GM23338 (cell line): ENCODE results near the gene MPHOSPH6. TPM values are rescaled to one million over a fixed set of nuclear protein-coding genes. Genes with fewer than 3 reads are reported as not detected.

Experiments used
- ATAC-seq: fragments of 200-7000 bp; cut with Tn5 transposase; 3 replicates; pipeline ENCODE4 v1.9.1; 2020
- DNase-seq: peaks from one replicate; pipeline ENCODE4 v3.0.0-alpha.2; 2015; ENCODE audit warnings: low spot score
- H2AFZ ChIP-seq: fragments of 200-600 bp; sonication (generic); 2 replicates; pipeline ENCODE4 v1.8.0; 2016; ENCODE audit warnings: antibody characterized with exemption, mild to moderate bottlenecking, moderate library complexity
- H3F3A ChIP-seq: fragments of 200-600 bp; sonication (generic); replicated peaks from 2 replicates; pipeline ENCODE4 v1.8.0; 2017; ENCODE audit warnings: antibody characterized with exemption, mixed run types, low read depth
- H3K27ac ChIP-seq: fragments of 200-600 bp; sonication (generic); 2 replicates; pipeline ENCODE4 v1.6.1; 2016; ENCODE audit warnings: low read depth
- H3K27me3 ChIP-seq: fragments of 200-600 bp; sonication (generic); 2 replicates; pipeline ENCODE4 v1.8.0; 2016; ENCODE audit warnings: mild to moderate bottlenecking, mixed run types, moderate library complexity; ENCODE audit not compliant: insufficient read depth
- H3K36me3 ChIP-seq: fragments of 200-600 bp; sonication (generic); 2 replicates; pipeline ENCODE4 v1.8.0; 2016; ENCODE audit warnings: mild to moderate bottlenecking; ENCODE audit not compliant: insufficient read depth
- H3K4me1 ChIP-seq: fragments of 200-600 bp; sonication (generic); 2 replicates; pipeline ENCODE4 v1.8.0; 2016; ENCODE audit warnings: mild to moderate bottlenecking, moderate library complexity; ENCODE audit not compliant: insufficient read depth
- H3K4me2 ChIP-seq: fragments of 200-600 bp; sonication (generic); 2 replicates; pipeline ENCODE4 v1.7.1; 2017; ENCODE audit warnings: mixed run types
- H3K4me3 ChIP-seq: fragments of 200-600 bp; sonication (generic); 2 replicates; pipeline ENCODE4 v1.6.1; 2016; ENCODE audit warnings: mixed run types
- H3K79me2 ChIP-seq: fragments of 200-600 bp; sonication (generic); replicated peaks from 2 replicates; pipeline ENCODE4 v1.8.0; 2017; ENCODE audit warnings: mild to moderate bottlenecking; ENCODE audit not compliant: insufficient read depth
- H3K9me2 ChIP-seq: fragments of 200-600 bp; sonication (generic); 2 replicates; pipeline ENCODE4 v1.8.0; 2017; ENCODE audit not compliant: insufficient read depth
- H4K20me1 ChIP-seq: fragments of 200-600 bp; sonication (generic); replicated peaks from 2 replicates; pipeline ENCODE4 v1.8.0; 2017; ENCODE audit warnings: mild to moderate bottlenecking; ENCODE audit not compliant: insufficient read depth
- H3K27ac Mint-ChIP-seq: 2 replicates; pipeline ENCODE4 v1.8.0; 2020; ENCODE audit warnings: inconsistent platforms, mild to moderate bottlenecking, moderate library complexity, mixed read lengths
- H3K27me3 Mint-ChIP-seq: 3 replicates; pipeline ENCODE4 v1.8.0; 2022; ENCODE audit warnings: low read depth, mild to moderate bottlenecking, moderate library complexity, mixed read lengths, inconsistent platforms; ENCODE audit not compliant: insufficient read depth, poor library complexity
- H3K36me3 Mint-ChIP-seq: 3 replicates; pipeline ENCODE4 v1.8.0; 2021; ENCODE audit warnings: low read depth, mild to moderate bottlenecking, inconsistent platforms, moderate library complexity, mixed read lengths
- H3K4me1 Mint-ChIP-seq: 3 replicates; pipeline ENCODE4 v1.8.0; 2020; ENCODE audit warnings: mild to moderate bottlenecking, inconsistent platforms, mixed read lengths
- H3K4me3 Mint-ChIP-seq: 3 replicates; pipeline ENCODE4 v1.8.0; 2021; ENCODE audit warnings: moderate library complexity, mild to moderate bottlenecking, inconsistent platforms, mixed read lengths
- H3K9me3 Mint-ChIP-seq: 3 replicates; pipeline ENCODE4 v1.8.0; 2020; ENCODE audit warnings: moderate library complexity, mild to moderate bottlenecking, inconsistent platforms, mixed read lengths
- CREB1 ChIP-seq: fragments of 250-450 bp; sonication (Bioruptor Pico); IDR thresholded peaks from 2 replicates; pipeline ENCODE4 v1.5.0; 2020; ENCODE audit warnings: low read depth, mild to moderate bottlenecking, moderate library complexity
- EZH2 ChIP-seq: fragments of 200-600 bp; sonication (generic); IDR thresholded peaks from one replicate; pipeline ENCODE4 v1.8.0; 2017; ENCODE audit warnings: antibody characterized with exemption, mild to moderate bottlenecking, low read depth; ENCODE audit not compliant: unreplicated experiment
- EZH2phosphoT487 ChIP-seq: fragments of 200-600 bp; sonication (generic); IDR thresholded peaks from one replicate; pipeline ENCODE4 v1.8.1; 2018; ENCODE audit warnings: antibody characterized with exemption; ENCODE audit not compliant: unreplicated experiment
- JUNB ChIP-seq: IDR thresholded peaks from one replicate; pipeline ENCODE4 v1.6.1; 2016; ENCODE audit warnings: antibody characterized with exemption; ENCODE audit not compliant: unreplicated experiment
- NANOG ChIP-seq: IDR thresholded peaks from 2 replicates; pipeline ENCODE4 v1.6.1; 2016; ENCODE audit warnings: antibody characterized with exemption, borderline replicate concordance
- POLR2AphosphoS5 ChIP-seq: IDR thresholded peaks from 2 replicates; pipeline ENCODE4 v1.6.1; 2016; ENCODE audit warnings: antibody characterized with exemption, low read depth
- STAT1 ChIP-seq: IDR thresholded peaks from one replicate; pipeline ENCODE4 v1.6.1; 2016; ENCODE audit warnings: antibody characterized with exemption; ENCODE audit not compliant: unreplicated experiment
- ZNF114 ChIP-seq: fragments of 250-450 bp; sonication (Bioruptor Pico); IDR thresholded peaks from 2 replicates; pipeline ENCODE4 v1.5.0; 2020; ENCODE audit warnings: mild to moderate bottlenecking, moderate library complexity
- ZNF462 ChIP-seq: fragments of 250-450 bp; sonication (Bioruptor Pico); IDR thresholded peaks from 2 replicates; pipeline ENCODE4 v1.5.0; 2020; ENCODE audit warnings: mild to moderate bottlenecking, moderate library complexity
- polyA plus RNA-seq: library from polyadenylated mRNA; unstranded; fragments of >200 nt; fragmentation: Nextera tagmentation; extraction: Ambion mirVana; gene quantifications from 2 replicates; pipeline ENCODE4 v1.2.1, GENCODE V29; 2016
- total RNA-seq: library from RNA; depleted of rRNA; stranded (reverse); fragments of >200 nt; shearing (Covaris generic); gene quantifications from 2 replicates; pipeline ENCODE4 v1.2.3, GENCODE V29; 2014

MPHOSPH6 gene
- total and polyA plus RNA-seq, 2 experiments from 2014 or later, result 40.8 to 94.7 TPM

DNA sequence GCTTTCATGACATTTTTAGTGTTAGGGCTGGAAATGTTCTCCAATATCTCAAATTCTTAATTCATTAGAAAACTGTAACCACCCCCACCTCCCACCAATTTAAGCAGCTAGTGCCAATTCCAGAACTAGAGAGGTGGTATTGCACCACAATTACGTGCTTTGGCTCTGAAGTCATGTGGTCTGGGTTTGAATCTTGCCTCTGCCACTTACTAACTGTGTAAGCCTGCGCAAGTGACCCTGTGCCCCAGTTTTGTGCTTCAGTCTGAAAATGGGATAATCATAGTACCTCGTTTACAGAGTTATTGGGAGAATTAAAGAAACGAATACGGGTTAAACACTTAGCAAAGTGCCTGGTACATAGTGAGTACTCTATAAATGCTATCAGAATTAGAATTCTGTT lies 14.2 kb upstream of the MPHOSPH6 start (continued):
- no peak for TF ChIP-seq ZNF462 (CRISPR knock-in tag)
- no peak for TF ChIP-seq EZH2
- TF ChIP-seq POLR2AphosphoS5, result no peak
- no peak for TF ChIP-seq NANOG
- no peak for TF ChIP-seq CREB1 (CRISPR knock-in tag)

GRCh38 chr16:82183004-82183397 lies 13.0 kb upstream of the MPHOSPH6 start:
- H3K4me1 Mint-ChIP-seq, result peaks cover 5% of the 10 kb centered on the region; the same call in 2 of the 3 replicates
- Histone ChIP-seq H3K4me3 (no peak overlapping the region), H3F3A (no peaks in the 10 kb centered on the region), H2AFZ (no peak overlapping the region), H3K27me3 (no peaks in the 10 kb centered on the region), H3K9me2 (no peaks in the 10 kb centered on the region), H3K4me2 (no peak overlapping the region), H3K27ac (no peak overlapping the region), H3K36me3 (no peaks in the 10 kb centered on the region), H3K4me1 (no peaks in the 10 kb centered on the region), H4K20me1 (no peaks in the 10 kb centered on the region), H3K79me2 (no peaks in the 10 kb centered on the region)
- H3K27me3 Mint-ChIP-seq, result peaks cover 3% of the 10 kb centered on the region
- no peak overlapping the region for H3K4me3 Mint-ChIP-seq
- no peak for DNase-seq
- no peaks in the 10 kb centered on the region for H3K9me3 Mint-ChIP-seq
- no peak overlapping the region for H3K27ac Mint-ChIP-seq
- ATAC-seq, result no peak
- no peaks in the 10 kb centered on the region for H3K36me3 Mint-ChIP-seq
- TF ChIP-seq ZNF462 (CRISPR knock-in tag), result no peak
- no peak for TF ChIP-seq EZH2phosphoT487
- no peak for TF ChIP-seq NANOG
- no peak for TF ChIP-seq STAT1
- TF ChIP-seq JUNB, result no peak
- no peak for TF ChIP-seq ZNF114 (CRISPR knock-in tag)
- TF ChIP-seq EZH2, result no peak
